ENCODE results near the gene SELENOO. TPM values are rescaled to one million over a fixed set of nuclear protein-coding genes. Genes with fewer than 3 reads are reported as not detected.
A peak's percentile ranks its signal among the peaks of the same experiment; 100 is the strongest.

Gene SELENOO
- total and polyA plus RNA-seq, 2 of the 13 experiments (the other 11 are each of a cell fraction or from before 2014, with no cell fraction given) = 14.4 to 19.0 TPM

DNA sequence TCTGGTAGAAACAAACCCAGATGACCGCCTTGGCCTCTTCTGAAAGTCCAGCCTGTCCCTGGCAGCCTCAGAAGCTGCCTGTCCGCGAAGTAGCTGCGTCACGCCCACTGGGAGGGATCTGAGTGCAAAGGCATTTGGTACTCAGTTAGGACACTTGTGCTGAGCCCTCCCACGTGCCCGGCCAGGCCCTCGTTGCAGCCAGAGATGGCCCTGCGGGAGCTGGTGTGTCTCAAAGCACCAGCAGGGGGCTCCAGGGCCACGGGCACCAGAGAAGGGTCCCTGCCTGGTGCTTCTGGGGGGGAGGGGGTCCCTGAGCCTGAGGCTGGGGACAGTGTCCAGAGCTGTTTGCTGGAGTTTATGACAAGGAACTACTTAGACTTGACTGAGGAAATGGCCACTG lies 5.8 kb downstream of the SELENOO start (continued):
- 0 out of 2 replicates have a peak, but pooled peaks have one; percentile 20 for TF ChIP-seq PATZ1 (CRISPR knock-in tag; IDR thresholded peaks at IDR 0.05)
- TF ChIP-seq, protein P1, sequence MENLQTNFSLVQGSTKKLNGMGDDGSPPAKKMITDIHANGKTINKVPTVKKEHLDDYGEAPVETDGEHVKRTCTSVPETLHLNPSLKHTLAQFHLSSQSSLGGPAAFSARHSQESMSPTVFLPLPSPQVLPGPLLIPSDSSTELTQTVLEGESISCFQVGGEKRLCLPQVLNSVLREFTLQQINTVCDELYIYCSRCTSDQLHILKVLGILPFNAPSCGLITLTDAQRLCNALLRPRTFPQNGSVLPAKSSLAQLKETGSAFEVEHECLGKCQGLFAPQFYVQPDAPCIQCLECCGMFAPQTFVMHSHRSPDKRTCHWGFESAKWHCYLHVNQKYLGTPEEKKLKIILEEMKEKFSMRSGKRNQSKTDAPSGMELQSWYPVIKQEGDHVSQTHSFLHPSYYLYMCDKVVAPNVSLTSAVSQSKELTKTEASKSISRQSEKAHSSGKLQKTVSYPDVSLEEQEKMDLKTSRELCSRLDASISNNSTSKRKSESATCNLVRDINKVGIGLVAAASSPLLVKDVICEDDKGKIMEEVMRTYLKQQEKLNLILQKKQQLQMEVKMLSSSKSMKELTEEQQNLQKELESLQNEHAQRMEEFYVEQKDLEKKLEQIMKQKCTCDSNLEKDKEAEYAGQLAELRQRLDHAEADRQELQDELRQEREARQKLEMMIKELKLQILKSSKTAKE (CRISPR knock-in tag; IDR thresholded peaks at IDR 0.05; ENCODE audit: borderline replicate concordance) = no peak
- no peak for TF ChIP-seq ZSCAN29 (CRISPR knock-in tag; conservative IDR thresholded peaks at IDR 0.05)
- peak; percentile 38; the same call in 1 of the 2 replicates for TF ChIP-seq MAX (IDR thresholded peaks at IDR 0.05)
- TF ChIP-seq, protein P2, sequence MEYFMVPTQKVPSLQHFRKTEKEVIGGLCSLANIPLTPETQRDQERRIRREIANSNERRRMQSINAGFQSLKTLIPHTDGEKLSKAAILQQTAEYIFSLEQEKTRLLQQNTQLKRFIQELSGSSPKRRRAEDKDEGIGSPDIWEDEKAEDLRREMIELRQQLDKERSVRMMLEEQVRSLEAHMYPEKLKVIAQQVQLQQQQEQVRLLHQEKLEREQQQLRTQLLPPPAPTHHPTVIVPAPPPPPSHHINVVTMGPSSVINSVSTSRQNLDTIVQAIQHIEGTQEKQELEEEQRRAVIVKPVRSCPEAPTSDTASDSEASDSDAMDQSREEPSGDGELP (IDR thresholded peaks at IDR 0.05; ENCODE audit: borderline replicate concordance, low read depth) = no peak
- no peak for TF ChIP-seq SALL2 (CRISPR knock-in tag; IDR thresholded peaks at IDR 0.05)
- no peak for TF ChIP-seq GPN1 (CRISPR knock-in tag; IDR thresholded peaks at IDR 0.05; ENCODE audit: borderline replicate concordance)
- TF ChIP-seq, protein P3, sequence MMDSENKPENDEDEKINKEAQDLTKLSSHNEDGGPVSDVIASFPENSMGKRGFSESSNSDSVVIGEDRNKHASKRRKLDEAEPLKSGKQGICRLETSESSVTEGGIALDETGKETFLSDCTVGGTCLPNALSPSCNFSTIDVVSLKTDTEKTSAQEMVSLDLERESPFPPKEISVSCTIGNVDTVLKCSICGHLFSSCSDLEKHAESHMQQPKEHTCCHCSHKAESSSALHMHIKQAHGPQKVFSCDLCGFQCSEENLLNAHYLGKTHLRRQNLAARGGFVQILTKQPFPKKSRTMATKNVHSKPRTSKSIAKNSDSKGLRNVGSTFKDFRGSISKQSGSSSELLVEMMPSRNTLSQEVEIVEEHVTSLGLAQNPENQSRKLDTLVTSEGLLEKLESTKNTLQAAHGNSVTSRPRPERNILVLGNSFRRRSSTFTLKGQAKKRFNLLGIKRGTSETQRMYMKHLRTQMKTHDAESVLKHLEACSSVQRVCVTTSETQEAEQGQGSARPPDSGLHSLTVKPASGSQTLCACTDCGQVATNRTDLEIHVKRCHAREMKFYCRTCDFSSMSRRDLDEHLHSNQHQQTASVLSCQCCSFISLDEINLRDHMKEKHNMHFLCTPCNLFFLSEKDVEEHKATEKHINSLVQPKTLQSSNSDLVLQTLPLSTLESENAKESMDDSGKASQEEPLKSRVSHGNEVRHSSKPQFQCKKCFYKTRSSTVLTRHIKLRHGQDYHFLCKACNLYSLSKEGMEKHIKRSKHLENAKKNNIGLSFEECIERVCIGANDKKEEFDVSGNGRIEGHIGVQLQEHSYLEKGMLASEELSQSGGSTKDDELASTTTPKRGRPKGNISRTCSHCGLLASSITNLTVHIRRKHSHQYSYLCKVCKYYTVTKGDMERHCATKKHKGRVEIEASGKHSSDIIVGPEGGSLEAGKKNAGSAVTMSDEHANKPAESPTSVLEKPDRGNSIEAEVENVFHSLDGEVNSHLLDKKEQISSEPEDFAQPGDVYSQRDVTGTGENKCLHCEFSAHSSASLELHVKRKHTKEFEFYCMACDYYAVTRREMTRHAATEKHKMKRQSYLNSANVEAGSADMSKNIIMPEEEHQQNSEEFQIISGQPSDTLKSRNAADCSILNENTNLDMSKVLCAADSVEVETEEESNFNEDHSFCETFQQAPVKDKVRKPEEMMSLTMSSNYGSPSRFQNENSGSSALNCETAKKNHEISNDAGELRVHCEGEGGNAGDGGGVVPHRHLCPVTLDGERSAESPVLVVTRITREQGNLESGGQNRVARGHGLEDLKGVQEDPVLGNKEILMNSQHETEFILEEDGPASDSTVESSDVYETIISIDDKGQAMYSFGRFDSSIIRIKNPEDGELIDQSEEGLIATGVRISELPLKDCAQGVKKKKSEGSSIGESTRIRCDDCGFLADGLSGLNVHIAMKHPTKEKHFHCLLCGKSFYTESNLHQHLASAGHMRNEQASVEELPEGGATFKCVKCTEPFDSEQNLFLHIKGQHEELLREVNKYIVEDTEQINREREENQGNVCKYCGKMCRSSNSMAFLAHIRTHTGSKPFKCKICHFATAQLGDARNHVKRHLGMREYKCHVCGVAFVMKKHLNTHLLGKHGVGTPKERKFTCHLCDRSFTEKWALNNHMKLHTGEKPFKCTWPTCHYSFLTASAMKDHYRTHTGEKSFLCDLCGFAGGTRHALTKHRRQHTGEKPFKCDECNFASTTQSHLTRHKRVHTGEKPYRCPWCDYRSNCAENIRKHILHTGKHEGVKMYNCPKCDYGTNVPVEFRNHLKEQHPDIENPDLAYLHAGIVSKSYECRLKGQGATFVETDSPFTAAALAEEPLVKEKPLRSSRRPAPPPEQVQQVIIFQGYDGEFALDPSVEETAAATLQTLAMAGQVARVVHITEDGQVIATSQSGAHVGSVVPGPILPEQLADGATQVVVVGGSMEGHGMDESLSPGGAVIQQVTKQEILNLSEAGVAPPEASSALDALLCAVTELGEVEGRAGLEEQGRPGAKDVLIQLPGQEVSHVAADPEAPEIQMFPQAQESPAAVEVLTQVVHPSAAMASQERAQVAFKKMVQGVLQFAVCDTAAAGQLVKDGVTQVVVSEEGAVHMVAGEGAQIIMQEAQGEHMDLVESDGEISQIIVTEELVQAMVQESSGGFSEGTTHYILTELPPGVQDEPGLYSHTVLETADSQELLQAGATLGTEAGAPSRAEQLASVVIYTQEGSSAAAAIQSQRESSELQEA (CRISPR knock-in tag; IDR thresholded peaks at IDR 0.05; ENCODE audit: not compliant biosample characterization) = no peak
- TF ChIP-seq ZNF280B (CRISPR knock-in tag; IDR thresholded peaks at IDR 0.05; ENCODE audit: borderline replicate concordance) = no peak
- TF ChIP-seq AGO2 (optimal IDR thresholded peaks at IDR 0.05; ENCODE audit: low read depth, low read length) = peak; percentile 11

Measured in HepG2 (cell line).